Retina (tissue), 1 donor: Measurements from ENCODE around the gene LGALS8.
A peak's percentile ranks its signal among the peaks of the same experiment; 100 is the strongest.
"Not testable (repeated sequence)": the region's sequence is repeated elsewhere in the genome, so short reads cannot be mapped to it uniquely, and the experiment has no call there.

ENCODE experiments used
- DNase-seq: peaks from one replicate; pipeline ENCODE4 v3.0.0-alpha.2; 2016

LGALS8 gene

GRCh38 chr1:236523704-236524141 lies at the start of gene LGALS8:
Gene LGALS8 (plus strand): TSS chr1:236523982. CDS start chr1:236526071, 2,089 bp downstream.
- peak; percentile 93 for DNase-seq

- no peak for DNase-seq
These were observed 47.8 kb upstream of the LGALS8 start for GRCh38 chr1:236476019-236476418.

GRCh38 chr1:236480758-236481436 lies 42.9 kb upstream of the LGALS8 start:
- no peak for DNase-seq

GRCh38 chr1:236484310-236484971 lies 39.3 kb upstream of the LGALS8 start:
- DNase-seq = no peak

DNA sequence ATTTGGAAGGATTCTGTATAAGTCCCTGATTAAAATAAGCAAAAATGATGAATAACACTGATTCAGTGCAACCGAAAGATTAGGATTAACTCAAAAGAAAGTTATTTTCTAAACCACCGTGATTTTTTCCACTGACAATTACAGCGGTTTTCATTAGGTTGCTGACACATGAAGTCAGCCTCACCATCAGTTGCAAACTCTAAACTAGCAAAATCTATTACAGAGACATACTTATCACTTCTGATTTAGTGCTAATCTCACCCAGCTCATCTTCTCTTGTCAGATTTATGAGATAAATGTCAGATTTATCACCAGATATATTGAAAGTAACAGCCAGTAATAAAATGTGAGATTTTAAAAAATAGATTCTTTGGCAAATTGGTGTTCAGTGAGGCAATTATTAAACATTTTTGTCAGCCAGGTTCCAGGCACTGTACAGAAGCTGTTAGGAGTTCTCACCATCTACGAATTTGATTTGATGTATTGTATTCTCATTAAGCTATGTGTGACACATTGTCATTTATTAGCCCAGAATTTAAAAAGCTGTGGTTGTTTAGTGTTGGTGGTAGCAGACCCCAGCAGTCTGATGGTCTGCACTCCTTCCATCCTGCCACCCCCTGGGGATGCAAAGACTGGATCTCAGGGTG lies 37.3 kb upstream of the LGALS8 start:
- DNase-seq = no peak

DNA sequence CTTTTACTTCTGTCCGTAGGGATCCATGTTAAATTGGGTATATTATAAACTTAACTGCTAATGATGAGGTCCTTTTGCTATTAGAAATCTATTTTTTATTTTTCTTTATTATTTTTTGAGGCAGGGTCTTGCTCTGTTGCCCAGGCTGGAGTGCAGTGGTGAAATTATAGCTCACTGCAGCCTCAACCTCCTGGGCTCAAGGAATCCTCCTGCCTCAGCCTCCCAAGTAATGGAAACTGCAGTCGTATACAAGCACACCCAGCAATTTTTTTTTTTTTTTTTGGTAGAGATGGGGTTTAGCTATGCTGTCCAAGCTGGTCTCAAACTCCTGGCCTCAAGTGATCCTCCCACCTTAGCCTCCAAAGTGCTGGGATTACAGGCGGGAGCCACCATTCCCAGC lies 34.6 kb upstream of the LGALS8 start:
- DNase-seq = not testable (repeated sequence)

DNA sequence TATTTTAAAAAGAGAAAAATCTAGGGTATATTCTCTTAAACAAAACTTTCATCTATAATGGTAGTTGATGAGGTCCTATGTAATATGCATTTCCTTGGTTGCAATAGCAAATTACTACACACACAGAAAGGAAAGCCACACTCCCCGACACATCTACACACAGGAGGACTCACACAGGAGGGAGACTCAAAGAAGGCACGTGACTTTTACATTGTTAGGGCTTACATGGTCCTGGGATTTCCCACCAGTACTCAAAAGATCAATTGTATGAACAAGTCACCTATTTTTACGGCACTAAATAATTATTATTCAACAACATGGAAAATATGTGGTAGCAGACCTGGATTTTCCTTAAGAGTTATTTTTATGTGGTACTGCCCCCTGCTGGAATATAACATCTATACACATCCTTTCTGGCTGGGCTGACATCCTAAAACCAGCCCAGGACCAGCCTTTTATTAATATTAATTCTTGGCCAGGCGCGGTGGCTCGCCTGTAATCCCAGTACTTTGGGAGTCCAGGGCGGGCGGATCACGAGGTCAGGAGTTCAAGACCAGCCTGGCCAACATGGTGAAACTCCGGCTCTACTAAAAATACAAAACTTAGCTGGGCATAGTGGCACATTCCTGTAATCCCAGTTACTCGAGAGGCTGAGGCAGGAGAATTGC lies 33.9 kb upstream of the LGALS8 start:
- DNase-seq = peak; percentile 53

DNA sequence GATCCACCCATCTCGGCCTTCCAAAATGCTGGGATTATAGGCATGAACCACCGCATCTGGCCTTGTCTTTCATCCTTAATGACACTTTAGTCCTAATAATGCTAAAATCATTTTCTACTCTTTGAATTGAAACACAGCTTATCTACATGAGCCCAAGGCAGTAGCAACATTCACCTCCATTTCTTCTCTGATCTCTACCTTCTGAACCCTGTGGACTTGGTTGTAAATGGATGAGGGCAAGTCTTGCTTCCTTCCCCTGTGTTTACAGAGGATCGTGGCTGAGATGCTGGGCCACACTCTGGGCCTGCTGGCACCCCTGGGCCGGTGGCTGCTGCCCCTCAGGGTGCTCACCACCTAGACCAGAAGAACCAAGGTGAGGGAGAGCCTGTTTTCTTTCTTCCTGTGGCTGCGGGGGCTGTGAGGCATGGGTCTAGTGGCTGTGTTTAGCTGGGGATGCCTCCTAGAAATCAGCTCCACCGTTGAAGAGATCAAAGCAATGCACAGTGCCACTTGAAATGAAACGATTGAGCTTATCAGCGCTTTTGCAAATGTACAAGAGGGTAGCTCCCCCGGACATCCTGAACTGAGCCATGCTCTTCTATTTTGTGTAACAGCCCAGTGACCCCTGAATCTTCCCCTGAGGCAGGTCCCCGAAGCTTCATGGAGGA lies 32.2 kb upstream of the LGALS8 start:
- DNase-seq = no peak

GRCh38 chr1:236492378-236492777 lies 31.4 kb upstream of the LGALS8 start:
- no peak for DNase-seq

- DNase-seq = no peak
These were observed 29.7 kb upstream of the LGALS8 start for GRCh38 chr1:236494082-236494481.

- DNase-seq = no peak
These were observed 29.0 kb upstream of the LGALS8 start for GRCh38 chr1:236494586-236495466.

- DNase-seq = no peak
These were observed 28.2 kb upstream of the LGALS8 start for GRCh38 chr1:236495467-236496112.

DNA sequence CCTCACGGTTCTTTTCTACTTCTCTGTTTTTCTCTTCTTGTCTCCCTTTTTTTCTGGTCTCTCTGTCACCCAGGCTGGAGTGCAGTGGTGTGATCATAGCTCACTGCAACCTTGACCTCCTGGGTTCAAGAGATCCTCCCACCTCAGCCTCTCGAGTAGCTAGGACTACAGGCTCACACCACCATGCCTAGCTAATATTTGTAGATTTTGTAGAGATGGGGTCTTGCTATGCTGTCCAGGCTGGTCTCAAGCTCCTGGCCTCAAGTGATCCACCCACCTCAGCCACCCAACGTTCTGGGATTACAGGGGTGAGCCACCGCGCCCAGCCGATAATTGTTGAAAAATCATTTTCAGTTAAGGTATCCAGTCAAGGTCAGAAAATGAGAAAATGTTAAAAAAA lies 25.9 kb upstream of the LGALS8 start:
- no peak for DNase-seq

DNA sequence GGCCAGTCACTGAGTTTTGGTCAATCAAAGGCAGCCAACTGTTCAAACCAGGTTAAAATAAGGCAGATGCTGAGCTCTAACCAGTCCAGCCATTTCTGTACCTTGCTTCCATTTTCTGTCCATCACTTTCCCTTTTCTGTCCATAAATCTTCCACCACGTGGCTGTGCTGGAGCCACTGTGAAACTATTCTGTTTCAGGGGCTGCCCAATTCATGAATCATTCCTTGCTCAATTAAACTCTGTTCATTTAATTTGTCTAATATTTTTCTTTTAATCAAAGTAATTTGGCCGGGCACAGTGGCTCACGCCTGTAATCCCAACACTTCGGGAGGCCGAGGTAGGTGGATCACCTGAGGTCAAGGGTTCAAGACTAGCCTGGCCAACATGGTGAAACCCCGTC lies 22.7 kb upstream of the LGALS8 start:
- no peak for DNase-seq

GRCh38 chr1:236502579-236502971 lies 21.2 kb upstream of the LGALS8 start:
- no peak for DNase-seq

DNA sequence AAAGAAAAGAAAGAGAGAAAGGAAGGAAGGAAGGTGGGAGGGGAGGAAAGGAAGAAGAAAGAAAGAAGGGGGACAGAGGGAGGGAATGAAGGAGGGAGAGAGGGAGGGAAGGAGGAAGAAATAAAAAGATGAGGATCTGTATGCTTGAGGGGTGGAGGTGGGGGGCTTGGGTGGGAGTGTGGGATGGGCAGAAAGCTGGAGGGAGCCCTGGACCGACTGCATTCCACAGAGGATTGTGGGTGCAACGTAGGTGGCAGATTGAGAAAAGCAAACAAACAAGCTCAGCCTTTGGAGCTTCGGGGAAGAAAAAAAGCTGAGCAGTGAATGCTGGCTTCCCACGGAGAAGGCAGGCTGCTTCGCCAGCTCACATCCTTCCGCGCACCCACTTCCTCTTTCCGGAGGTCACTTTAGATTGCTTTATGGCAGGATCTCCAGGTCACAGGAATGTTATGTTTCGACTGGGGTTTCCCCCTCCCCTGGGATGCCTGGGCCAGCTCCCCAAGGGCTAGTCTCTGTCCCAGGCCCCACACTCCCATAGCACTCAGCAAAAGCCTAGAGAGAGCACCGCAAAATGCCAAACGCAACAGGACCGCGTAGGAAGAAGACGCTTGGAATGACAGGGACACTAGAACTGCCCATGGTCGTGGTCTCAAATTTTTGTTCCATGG lies 20.7 kb upstream of the LGALS8 start:
- DNase-seq = peak; percentile 63

DNA sequence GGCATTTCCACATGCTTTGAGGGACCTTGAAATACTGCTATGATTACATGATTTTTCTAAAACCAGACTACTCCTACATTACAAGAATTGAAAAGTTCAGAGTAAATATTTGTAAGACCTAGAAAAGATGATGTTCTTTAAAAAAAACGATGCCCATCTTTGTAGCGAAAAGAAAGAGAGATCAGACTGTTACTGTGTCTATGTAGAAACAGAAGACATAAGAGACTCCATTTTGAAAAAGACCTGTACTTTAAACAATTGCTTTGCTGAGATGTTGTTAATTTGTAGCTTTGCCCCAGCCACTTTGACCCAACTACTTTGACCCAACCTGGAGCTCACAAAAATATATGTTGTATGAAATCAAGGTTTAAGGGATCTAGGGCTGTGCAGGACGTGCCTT lies 19.4 kb upstream of the LGALS8 start:
- DNase-seq = not testable (repeated sequence)

DNA sequence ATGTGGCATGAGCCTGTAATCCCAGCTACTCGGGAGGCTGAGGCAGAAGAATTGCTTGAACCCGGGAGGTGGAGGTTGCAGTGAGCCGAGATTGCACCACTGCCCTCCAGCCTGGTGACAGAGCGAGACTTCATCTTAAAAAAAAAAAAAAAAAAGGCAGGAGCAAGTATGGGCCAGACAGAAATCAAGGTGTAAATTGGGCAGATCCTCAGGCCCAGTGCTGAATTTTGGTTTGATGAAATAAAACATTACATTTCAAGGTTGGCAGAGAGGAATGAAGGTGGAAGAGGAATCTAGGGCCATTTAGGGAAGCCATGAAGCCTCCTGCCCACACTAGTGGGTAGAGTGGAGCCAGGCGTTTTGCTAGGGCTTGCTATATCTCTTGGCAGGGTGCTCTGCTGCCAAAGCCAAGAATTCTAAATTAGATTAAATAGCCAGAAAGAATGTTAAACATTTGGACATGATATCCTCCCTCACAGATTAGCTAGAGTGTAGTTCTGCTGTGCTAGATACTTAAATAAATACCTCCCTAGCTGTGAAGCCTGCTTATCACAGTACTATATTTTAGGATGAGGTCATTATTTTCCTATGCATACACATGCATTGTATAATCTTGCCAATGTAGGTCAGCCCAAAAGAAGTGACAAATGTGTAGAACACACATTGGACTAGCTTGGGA lies 16.6 kb upstream of the LGALS8 start:
- DNase-seq = no peak

GRCh38 chr1:236508593-236509027 lies 15.2 kb upstream of the LGALS8 start:
- no peak for DNase-seq

DNA sequence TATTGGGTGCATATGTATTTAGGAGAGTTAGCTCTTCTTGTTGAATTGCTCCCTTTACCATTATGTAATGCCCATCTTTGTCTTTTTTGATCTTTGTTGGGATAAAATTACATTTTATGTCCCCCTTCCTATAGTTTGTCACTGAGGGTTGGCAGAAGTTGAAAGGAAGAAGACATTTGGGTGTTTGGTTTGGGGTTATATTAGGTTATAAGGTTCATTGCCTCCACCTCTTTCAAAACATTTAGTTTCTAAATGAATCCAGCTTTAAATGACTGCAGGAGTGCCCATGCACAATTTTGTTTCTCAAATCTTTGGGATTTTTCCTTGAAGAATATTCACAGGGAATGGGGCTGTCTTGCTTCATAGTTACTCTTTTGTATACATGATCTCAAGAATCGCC lies 14.6 kb upstream of the LGALS8 start:
- DNase-seq = no peak
